Activated T-helper 2 cell treated with anti-CD3 and anti-CD28 coated beads, Interferon-gamma antibody, Interleukin-2, Interleukin-4, amounts not matched to agents 10 μg/mL and 5 μg/mL and 100 μg/mL, durations not matched to agents 14 hours and 24 hours and 36 hours (primary cell): ENCODE results near the gene TMEM259. TPM values are rescaled to one million over a fixed set of nuclear protein-coding genes. Genes with fewer than 3 reads are reported as not detected.

Experiments used
- DNase-seq: peaks from one replicate; pipeline ENCODE4 v3.0.0; 2021; ENCODE audit warnings: low spot score
- H3K27ac Mint-ChIP-seq: one replicate; pipeline ENCODE4 v1.8.0; 2021; ENCODE audit warnings: mixed read lengths
- H3K27me3 Mint-ChIP-seq: one replicate; pipeline ENCODE4 v1.8.0; 2021; ENCODE audit warnings: low read depth, mixed read lengths
- H3K36me3 Mint-ChIP-seq: one replicate; pipeline ENCODE4 v1.8.0; 2021; ENCODE audit warnings: low read depth, mixed read lengths
- H3K4me1 Mint-ChIP-seq: one replicate; pipeline ENCODE4 v1.8.0; 2021; ENCODE audit warnings: low read depth, mixed read lengths
- H3K4me3 Mint-ChIP-seq: one replicate; pipeline ENCODE4 v1.8.0; 2021; ENCODE audit warnings: low read depth, mild to moderate bottlenecking, moderate library complexity, mixed read lengths
- H3K9me3 Mint-ChIP-seq: one replicate; pipeline ENCODE4 v1.8.0; 2021; ENCODE audit warnings: mixed read lengths
- intact Hi-C: fragments of 100-400 bp; cut with micrococcal nuclease; formaldehyde crosslinking; loops from one replicate; pipeline ENCODE4 v1.15.1; 2023
- total RNA-seq: library from RNA; stranded (reverse); gene quantifications from 2 replicates; pipeline ENCODE4 v1.2.3, GENCODE V29; 2022

The TMEM259 gene
- total RNA-seq, 1 donor from 2014 or later = 138 TPM

- H3K27ac Mint-ChIP-seq = no peak overlapping the region
- no peak for DNase-seq
Observed at GRCh38 chr19:970695-971094, 50.2 kb downstream of the TMEM259 start.

GRCh38 chr19:966485-967088, 54.3 kb downstream of the TMEM259 start:
- Mint-ChIP-seq H3K36me3 (peaks cover 52% of the 10 kb centered on the region), H3K4me1 (peaks cover 5% of the 10 kb centered on the region), H3K27me3 (no peaks in the 10 kb centered on the region), H3K4me3 (no peak overlapping the region), H3K27ac (no peak overlapping the region), H3K9me3 (peaks cover 5% of the 10 kb centered on the region)
- no peak for DNase-seq
- intact Hi-C loops = no loop called here

More at GRCh38 chr19:970695-971094, 50.2 kb downstream of the TMEM259 start:
- Mint-ChIP-seq H3K36me3 (peaks cover 49% of the 10 kb centered on the region), H3K27me3 (no peaks in the 10 kb centered on the region), H3K9me3 (peaks cover 5% of the 10 kb centered on the region), H3K4me1 (no peaks in the 10 kb centered on the region), H3K4me3 (no peak overlapping the region)
- intact Hi-C loops = no loop called here

DNA sequence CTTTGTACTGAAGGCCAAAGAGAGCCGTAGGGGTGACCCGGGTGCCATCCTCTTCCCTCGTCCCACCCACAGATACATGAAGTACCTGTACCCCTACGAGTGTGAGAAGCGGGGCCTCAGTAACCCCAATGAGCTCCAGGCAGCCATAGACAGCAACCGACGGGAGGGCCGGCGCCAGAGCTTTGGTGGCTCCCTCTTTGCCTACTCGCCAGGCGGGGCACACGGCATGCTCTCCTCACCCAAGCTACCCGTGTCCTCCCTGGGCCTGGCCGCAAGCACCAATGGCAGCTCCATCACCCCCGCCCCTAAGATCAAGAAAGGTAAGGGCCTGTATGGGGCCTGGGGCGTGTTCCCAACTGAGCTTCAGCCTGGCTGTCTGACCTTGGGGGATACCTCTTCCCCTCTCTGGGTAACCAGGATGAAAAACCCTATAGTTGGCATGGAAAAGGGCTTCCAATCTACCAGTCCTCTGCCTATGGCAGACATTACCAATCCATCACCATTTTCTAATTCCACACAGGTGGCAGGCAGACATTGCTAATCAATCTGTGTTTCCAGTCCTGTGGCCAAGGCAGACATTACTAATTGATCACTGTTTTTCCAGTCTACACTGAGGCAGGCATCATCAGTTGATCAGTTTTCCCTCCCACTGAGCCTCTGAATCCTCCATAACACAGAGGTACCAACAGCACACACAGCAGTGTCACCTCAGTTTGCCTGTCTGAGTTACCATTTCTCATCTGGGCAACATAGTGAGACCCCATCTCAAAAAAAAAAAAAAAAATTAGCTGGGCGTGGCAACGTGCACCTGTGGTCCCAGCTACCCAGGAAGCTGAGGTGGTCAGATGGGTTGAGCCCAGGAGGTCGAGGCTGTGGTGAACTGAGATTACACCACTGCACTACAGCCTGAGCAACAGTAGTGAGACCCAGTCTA, 55.9 kb downstream of the TMEM259 start:
- intact Hi-C loops = no loop called here
- Mint-ChIP-seq H3K4me3 (no peak overlapping the region), H3K9me3 (no peaks in the 10 kb centered on the region), H3K36me3 (peaks cover 37% of the 10 kb centered on the region), H3K27ac (no peak overlapping the region), H3K4me1 (peaks cover 5% of the 10 kb centered on the region), H3K27me3 (no peaks in the 10 kb centered on the region)
- no peak for DNase-seq

DNA sequence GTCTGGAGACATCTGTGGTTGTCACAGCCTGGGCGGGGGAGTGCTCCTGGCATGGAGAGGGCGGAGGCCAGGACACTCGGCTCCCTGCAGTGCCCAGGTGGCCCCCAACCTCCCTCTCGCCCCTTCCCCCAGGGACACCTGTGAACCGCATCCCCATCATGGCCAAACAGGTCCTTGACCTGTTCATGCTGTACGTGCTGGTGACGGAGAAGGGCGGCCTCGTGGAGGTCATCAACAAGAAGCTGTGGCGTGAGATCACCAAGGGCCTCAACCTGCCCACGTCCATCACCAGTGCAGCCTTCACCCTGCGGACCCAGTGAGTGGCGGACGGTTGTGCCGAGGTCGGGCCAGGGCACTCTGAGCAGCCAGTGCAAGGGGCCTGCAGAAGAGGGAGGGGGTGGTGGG, 56.8 kb downstream of the TMEM259 start:
- no peak overlapping the region for H3K27ac Mint-ChIP-seq
- intact Hi-C loops = no loop called here
- peaks cover 5% of the 10 kb centered on the region for H3K4me1 Mint-ChIP-seq

GRCh38 chr19:963486-963951, 57.4 kb downstream of the TMEM259 start:
- no peak for DNase-seq
- H3K9me3 Mint-ChIP-seq = no peaks in the 10 kb centered on the region
- H3K27ac Mint-ChIP-seq = no peak overlapping the region
- no peak overlapping the region for H3K4me3 Mint-ChIP-seq
- peaks cover 7% of the 10 kb centered on the region for H3K4me1 Mint-ChIP-seq
- peaks cover 28% of the 10 kb centered on the region for H3K36me3 Mint-ChIP-seq
- intact Hi-C loops = no loop called here
- H3K27me3 Mint-ChIP-seq = no peaks in the 10 kb centered on the region

More for the DNA sequence above, 56.8 kb downstream of the TMEM259 start:
- peaks cover 33% of the 10 kb centered on the region for H3K36me3 Mint-ChIP-seq
- no peak overlapping the region for H3K4me3 Mint-ChIP-seq
- no peaks in the 10 kb centered on the region for H3K27me3 Mint-ChIP-seq
- no peak for DNase-seq
- H3K9me3 Mint-ChIP-seq = no peaks in the 10 kb centered on the region

DNA sequence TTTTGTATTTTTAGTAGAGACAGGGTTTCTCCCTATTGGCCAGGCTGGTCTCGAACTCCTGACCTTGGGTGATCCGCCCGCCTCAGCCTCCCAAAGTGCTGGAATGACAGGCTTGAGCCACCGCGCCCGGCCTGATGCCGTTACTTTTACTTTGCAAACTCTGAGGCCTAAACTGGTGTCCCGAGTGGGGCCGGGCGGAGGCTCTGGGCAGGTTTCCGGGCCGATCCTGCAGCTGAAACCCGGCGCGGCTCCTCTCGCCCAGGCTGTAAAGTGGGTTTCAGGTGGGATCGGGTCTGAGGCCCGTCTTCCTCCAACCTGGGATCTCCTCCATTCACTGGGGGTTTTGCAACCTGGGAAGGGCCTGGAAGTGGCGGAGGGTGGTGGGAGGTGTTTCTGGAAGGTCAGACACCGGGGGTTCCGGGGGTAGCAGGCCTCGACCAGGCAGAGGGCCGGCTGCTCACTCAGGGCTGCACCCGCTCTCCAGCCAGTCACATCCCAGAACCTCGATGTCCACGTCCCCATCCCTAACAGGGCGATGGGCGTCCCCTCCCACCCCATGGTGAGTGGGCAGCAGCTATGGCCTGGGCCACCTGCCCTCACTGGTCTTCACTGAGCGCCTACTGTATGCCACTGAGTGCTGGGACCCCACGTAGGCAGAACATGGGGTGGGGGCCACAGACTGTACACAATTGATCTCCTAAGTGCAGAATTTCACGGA, 58.1 kb downstream of the TMEM259 start:
- intact Hi-C loops = no loop called here
- Mint-ChIP-seq H3K36me3 (peaks cover 23% of the 10 kb centered on the region), H3K4me1 (peaks cover 7% of the 10 kb centered on the region), H3K27ac (no peak overlapping the region), H3K4me3 (no peak overlapping the region), H3K9me3 (no peaks in the 10 kb centered on the region), H3K27me3 (no peaks in the 10 kb centered on the region)
- DNase-seq = no peak

- Mint-ChIP-seq H3K27ac (peak overlapping the region; percentile 42), H3K9me3 (no peaks in the 10 kb centered on the region)
- no peak for DNase-seq
Observed at GRCh38 chr19:961866-962620, 58.9 kb downstream of the TMEM259 start.

DNA sequence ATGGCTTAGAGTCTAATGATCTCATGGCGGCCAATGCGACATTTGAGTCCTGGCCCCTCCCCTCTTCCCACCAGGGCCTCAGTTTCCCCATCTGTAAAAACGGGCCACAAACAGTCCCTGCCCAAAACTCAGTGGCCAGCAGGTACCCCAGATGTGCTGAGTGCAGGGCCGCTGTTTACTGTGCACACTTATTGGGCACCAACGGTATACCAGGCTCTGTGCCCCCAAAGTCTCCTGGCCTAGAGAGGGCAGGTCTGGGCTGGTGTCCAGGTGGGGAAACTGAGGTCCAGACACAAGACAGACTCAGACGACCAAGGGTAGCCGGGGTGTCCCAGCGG, 60.4 kb downstream of the TMEM259 start:
- H3K27me3 Mint-ChIP-seq = no peaks in the 10 kb centered on the region
- peaks cover 7% of the 10 kb centered on the region for H3K4me1 Mint-ChIP-seq

More at GRCh38 chr19:961866-962620, 58.9 kb downstream of the TMEM259 start:
- Mint-ChIP-seq H3K36me3 (peaks cover 19% of the 10 kb centered on the region), H3K4me3 (no peak overlapping the region), H3K4me1 (peaks cover 7% of the 10 kb centered on the region), H3K27me3 (no peaks in the 10 kb centered on the region)
- intact Hi-C loops = no loop called here

DNA sequence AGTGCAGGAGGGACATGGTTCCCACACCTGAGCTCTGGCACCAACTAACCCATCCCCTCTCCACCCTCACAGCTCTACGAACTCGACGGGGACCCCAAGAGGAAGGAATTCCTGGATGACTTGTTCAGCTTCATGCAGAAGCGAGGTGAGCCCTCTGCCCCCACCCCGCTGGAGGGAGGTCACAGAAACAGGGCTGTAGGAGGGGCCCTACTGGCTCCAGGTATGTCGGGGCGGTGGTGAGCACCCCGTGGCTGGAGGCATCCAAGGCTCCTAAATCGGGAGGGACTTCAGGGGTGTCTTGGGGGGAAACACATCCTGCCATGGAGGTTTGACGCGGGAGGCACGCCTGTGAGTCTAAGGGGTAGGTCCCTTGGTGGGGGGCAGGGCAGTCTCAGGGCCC, 60.9 kb downstream of the TMEM259 start:
- Mint-ChIP-seq H3K36me3 (peaks cover 6% of the 10 kb centered on the region), H3K4me3 (no peak overlapping the region), H3K27ac (no peak overlapping the region), H3K4me1 (peaks cover 7% of the 10 kb centered on the region), H3K27me3 (no peaks in the 10 kb centered on the region), H3K9me3 (no peaks in the 10 kb centered on the region)
- intact Hi-C loops = no loop called here
- DNase-seq = no peak

More for the DNA sequence above, 60.4 kb downstream of the TMEM259 start:
- H3K4me3 Mint-ChIP-seq = no peak overlapping the region
- DNase-seq = no peak
- intact Hi-C loops = no loop called here
- H3K36me3 Mint-ChIP-seq = peaks cover 11% of the 10 kb centered on the region
- no peak overlapping the region for H3K27ac Mint-ChIP-seq
- no peaks in the 10 kb centered on the region for H3K9me3 Mint-ChIP-seq

Other genes with a start within 250 kb of the TMEM259 start
- gene PTBP1, start 223.7 kb downstream of the TMEM259 start, total RNA-seq = 735 and 739 TPM in 2 replicates
- gene PLPPR3, start 199.2 kb downstream of the TMEM259 start, total RNA-seq = not detected in 2 replicates
- gene AZU1, start 193.3 kb downstream of the TMEM259 start, total RNA-seq = not detected in 2 replicates
- gene PRTN3, start 180.1 kb downstream of the TMEM259 start, total RNA-seq = not detected in 2 replicates
- not detected in 2 replicates for gene ELANE, start 168.8 kb downstream of the TMEM259 start, total RNA-seq
- gene CFD, start 161.5 kb downstream of the TMEM259 start, total RNA-seq = 0.94 and 1.8 TPM in 2 replicates
- gene MED16, start 127.9 kb downstream of the TMEM259 start, total RNA-seq = 55.7 and 64.1 TPM in 2 replicates
- gene RNU6-9, start 127.6 kb downstream of the TMEM259 start, total RNA-seq = not detected in 2 replicates
- 77.1 and 83.3 TPM in 2 replicates for gene R3HDM4, start 107.9 kb downstream of the TMEM259 start, total RNA-seq
- 7.1 and 8.0 TPM in 2 replicates for gene KISS1R, start 103.8 kb downstream of the TMEM259 start, total RNA-seq
- gene ARID3A, start 95.1 kb downstream of the TMEM259 start, total RNA-seq = 42.0 and 42.6 TPM in 2 replicates
- 88.6 and 94.9 TPM in 2 replicates for gene WDR18, start 36.8 kb downstream of the TMEM259 start, total RNA-seq
- gene GRIN3B, start 20.7 kb downstream of the TMEM259 start, total RNA-seq = 0.11 TPM in 1 of 2 replicates, not detected in the other
- gene RNU6-2, start 399 bp upstream of the TMEM259 start, total RNA-seq = not detected in 2 replicates
- 160 and 163 TPM in 2 replicates for gene CNN2, start 5.5 kb upstream of the TMEM259 start, total RNA-seq
- 17.2 and 19.6 TPM in 2 replicates for gene ABCA7, start 19.0 kb upstream of the TMEM259 start, total RNA-seq
- 158 TPM in 2 replicates for gene ARHGAP45, start 46.0 kb upstream of the TMEM259 start, total RNA-seq
- gene POLR2E, start 74.3 kb upstream of the TMEM259 start, total RNA-seq = 260 and 272 TPM in 2 replicates
- 257 TPM in 2 replicates for gene GPX4, start 82.9 kb upstream of the TMEM259 start, total RNA-seq
- gene SBNO2, start 153.1 kb upstream of the TMEM259 start, total RNA-seq = 82.8 and 87.0 TPM in 2 replicates
- 65.7 and 71.1 TPM in 2 replicates for gene STK11, start 184.7 kb upstream of the TMEM259 start, total RNA-seq
- gene CBARP, start 216.9 kb upstream of the TMEM259 start, total RNA-seq = 3.5 and 3.7 TPM in 2 replicates
- gene ATP5F1D, start 220.6 kb upstream of the TMEM259 start, total RNA-seq = 233 and 240 TPM in 2 replicates
- 84.7 and 85.4 TPM in 2 replicates for gene MIDN, start 227.5 kb upstream of the TMEM259 start, total RNA-seq
- 214 and 226 TPM in 2 replicates for gene CIRBP, start 248.2 kb upstream of the TMEM259 start, total RNA-seq